ENCODE measurements around the gene SVIL.
"Not testable (repeated sequence)": the region's sequence is repeated elsewhere in the genome, so short reads cannot be mapped to it uniquely, and the experiment has no call there.

Gene SVIL

GRCh38 chr10:29570248-29570647 is 64.5 kb downstream of the SVIL start:
- DNase-seq = not testable (repeated sequence)

GRCh38 chr10:29569795-29570194 is 65.0 kb downstream of the SVIL start:
- DNase-seq = no peak

- no peak for DNase-seq
Observed at GRCh38 chr10:29567003-29567402, 67.8 kb downstream of the SVIL start.

GRCh38 chr10:29566209-29566608 is 68.6 kb downstream of the SVIL start:
- DNase-seq = not testable (repeated sequence)

GRCh38 chr10:29563420-29564035 is 71.2 kb downstream of the SVIL start:
- no peak for DNase-seq

- not testable (repeated sequence) for DNase-seq
Observed at GRCh38 chr10:29563006-29563405, 71.8 kb downstream of the SVIL start.

- DNase-seq = no peak
Observed at GRCh38 chr10:29559996-29560395, 74.8 kb downstream of the SVIL start.

GRCh38 chr10:29557665-29558064 is 77.1 kb downstream of the SVIL start:
- DNase-seq = no peak

GRCh38 chr10:29555746-29556481 is 78.9 kb downstream of the SVIL start:
- DNase-seq = no peak

GRCh38 chr10:29555091-29555745 is 79.6 kb downstream of the SVIL start:
- no peak for DNase-seq

- DNase-seq = no peak
Observed at GRCh38 chr10:29554660-29555059, 80.1 kb downstream of the SVIL start.

GRCh38 chr10:29553544-29554250 is 81.1 kb downstream of the SVIL start:
- no peak for DNase-seq

- not testable (repeated sequence) for DNase-seq
Observed at GRCh38 chr10:29553116-29553515, 81.7 kb downstream of the SVIL start.

GRCh38 chr10:29549493-29549892 is 85.3 kb downstream of the SVIL start:
- DNase-seq = not testable (repeated sequence)

GRCh38 chr10:29546773-29547313 is 87.9 kb downstream of the SVIL start:
- no peak for DNase-seq

GRCh38 chr10:29545122-29545521 is 89.6 kb downstream of the SVIL start:
- DNase-seq = no peak

- no peak for DNase-seq
Observed at GRCh38 chr10:29543715-29544114, 91.1 kb downstream of the SVIL start.

- DNase-seq = no peak
Observed at GRCh38 chr10:29542723-29543122, 92.0 kb downstream of the SVIL start.

- DNase-seq = no peak
Observed at GRCh38 chr10:29541422-29542210, 93.2 kb downstream of the SVIL start.

GRCh38 chr10:29540016-29540415 is 94.8 kb downstream of the SVIL start:
- no peak for DNase-seq

GRCh38 chr10:29539412-29539811 is 95.4 kb downstream of the SVIL start:
- no peak for DNase-seq

GRCh38 chr10:29537799-29538198 is 97.0 kb downstream of the SVIL start:
- no peak for DNase-seq
